Keratinocyte (primary cell): ENCODE data around the gene EBF4.

Experiments used
- CTCF ChIP-seq, 3 experiments: IDR thresholded peaks in 1 of 3; conservative IDR thresholded peaks in 1 of 3; optimal IDR thresholded peaks in 1 of 3; 2 replicates in 2 of 3; 3 replicates in 1 of 3; pipeline versions ENCODE3 to v1.5.1; 2011; ENCODE audit warnings: low read length in 3 of 3, mild to moderate bottlenecking in 3 of 3, moderate library complexity in 2 of 3, control low read depth in 1 of 3, inconsistent platforms in 1 of 3; ENCODE audit not compliant: insufficient read depth in 2 of 3; ENCODE audit errors: extremely low read depth in 1 of 3
- EZH2 ChIP-seq: IDR thresholded peaks from one replicate; pipeline ENCODE4 v1.6.1; 2012; ENCODE audit warnings: inconsistent platforms, mild to moderate bottlenecking, low read length, moderate library complexity

DNA sequence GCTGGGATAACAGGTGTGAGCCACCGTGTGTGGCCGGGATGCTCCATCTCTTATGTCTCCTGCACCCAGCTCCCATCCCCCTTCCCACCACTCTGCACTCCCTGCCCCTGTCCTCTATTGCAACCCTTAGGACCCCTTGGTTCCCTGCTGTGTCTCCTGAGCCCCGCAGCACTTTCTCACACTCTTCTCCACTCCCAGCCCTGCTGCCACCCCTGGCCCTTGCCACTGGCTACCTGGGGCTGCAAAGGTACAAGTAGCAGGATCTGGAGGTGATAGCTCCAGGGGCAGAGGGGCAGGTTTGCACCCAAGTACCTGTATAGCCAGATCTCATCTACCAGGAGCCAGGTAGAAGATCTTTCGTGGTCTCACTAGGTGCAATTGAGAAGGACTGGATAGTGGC lies 114.4 kb downstream of the EBF4 start:
- TF ChIP-seq EZH2 = no peak
- no peak for TF ChIP-seq CTCF (optimal IDR thresholded peaks at IDR 0.05 in 1 of 3, IDR thresholded peaks at IDR 0.05 in 1 of 3, conservative IDR thresholded peaks at IDR 0.05 in 1 of 3; ENCODE audit: extremely low read depth in 1 of 3, insufficient read depth in 2 of 3, low read length in 3 of 3)
